ENCODE data around the gene ZBTB49.

ZBTB49 gene

DNA sequence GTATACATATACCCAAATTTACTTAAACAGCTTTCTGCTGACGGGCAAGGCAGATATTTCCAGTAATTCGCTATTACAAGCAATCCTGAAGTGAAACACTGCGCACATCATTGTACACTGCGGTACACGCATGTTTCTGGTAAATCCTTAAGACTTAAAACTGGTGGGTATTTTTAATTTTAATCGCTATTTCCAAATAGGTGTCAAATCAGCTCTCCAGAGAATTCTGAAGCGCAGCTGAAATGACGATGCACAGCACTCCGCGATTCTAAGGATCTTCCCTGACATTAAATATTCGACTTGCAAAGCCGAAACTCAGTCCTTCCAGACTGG, 42.4 kb upstream of the ZBTB49 start:
- H3K27ac ChIP-seq (ENCODE audit: extremely low read depth, low read depth, low read length) = peak overlapping the region; percentile 71; the same call in 1 of the 2 replicates

DNA sequence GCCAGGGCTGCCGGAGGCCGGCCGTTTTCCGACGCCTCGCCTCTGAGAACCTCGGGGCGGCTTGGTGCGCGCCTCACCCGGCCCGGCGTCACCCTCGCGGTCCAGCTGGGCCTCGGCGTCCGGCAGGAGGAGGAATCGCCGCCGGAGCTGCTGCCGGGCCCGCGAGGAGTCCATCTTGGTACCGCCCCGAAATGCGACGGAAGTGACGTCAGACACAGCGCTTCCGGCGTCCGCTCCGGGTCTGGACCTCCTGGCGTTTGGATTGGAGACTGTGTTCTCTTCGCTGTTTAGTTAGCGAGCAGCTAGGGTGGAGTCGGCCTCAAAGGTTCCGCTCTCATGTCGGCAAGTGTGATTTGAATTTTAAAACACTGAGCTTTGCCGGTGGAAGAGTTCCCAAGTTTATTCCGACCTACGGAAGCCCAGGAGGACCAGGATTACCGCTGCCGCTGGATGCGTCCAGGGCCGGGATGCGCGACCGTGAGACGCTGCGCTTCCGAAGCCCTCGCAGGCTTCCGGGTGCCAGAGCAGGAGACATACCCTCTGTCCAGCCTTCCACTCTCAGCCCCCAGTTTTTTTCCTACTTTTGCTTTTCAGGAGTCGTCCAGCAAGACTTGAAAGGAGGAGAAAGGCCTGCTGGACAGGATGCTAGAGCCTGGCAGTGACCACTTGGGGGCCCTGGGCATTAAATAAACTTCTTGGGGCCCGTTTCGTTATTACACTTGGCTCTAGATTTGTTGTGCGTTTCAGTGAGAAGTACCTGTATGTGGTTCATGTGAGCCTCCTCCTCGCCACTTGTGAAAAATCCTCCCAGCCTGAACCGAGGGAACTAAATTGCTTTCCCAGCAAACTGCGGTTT, 41.8 kb upstream of the ZBTB49 start, which contains the start of gene TMEM128:
Gene TMEM128, minus strand, starts transcription at position 195 of the 856 bp plus-strand sequence. Its CDS starts 21 bp downstream, at position 174.
- Histone ChIP-seq H3K36me3 (ENCODE audit: control insufficient read depth in 2 of 2, insufficient read depth in 1 of 2, low read length in 2 of 2) (peaks cover 10 to 29% of the 10 kb centered on the region in 2 experiments), H3K9me3 (ENCODE audit: control insufficient read depth, insufficient read depth, low read depth, low read length) (no peaks in the 10 kb centered on the region), H3K27ac (ENCODE audit: extremely low read depth, low read depth, low read length) (peak within 1 kb of the TSS; percentile 71), H3K4me1 (ENCODE audit: control insufficient read depth, insufficient read depth, low read length) (no peaks in the 10 kb centered on the region), H3K4me3 (ENCODE audit: low read depth, low read length) (peak within 1 kb of the TSS; percentile 79)
- ChIA-PET POLR2A (interaction anchor here (0.8 to 1.2 kb wide), 2 partner anchors 41 to 196 kb away, joined by 3 to 4 read pairs; partner anchors contain the start of gene LYAR), CTCF (interaction anchor here (0.6 to 1.0 kb wide), 4 partner anchors 11 to 249 kb away, joined by 3 read pairs; no protein-coding TSS in a partner anchor)
- TF ChIP-seq ZNF354C (tag by site-specific recombination; IDR thresholded peaks at IDR 0.05; ENCODE audit: borderline replicate concordance, low read depth) = no peak
- TF ChIP-seq, protein P1, sequence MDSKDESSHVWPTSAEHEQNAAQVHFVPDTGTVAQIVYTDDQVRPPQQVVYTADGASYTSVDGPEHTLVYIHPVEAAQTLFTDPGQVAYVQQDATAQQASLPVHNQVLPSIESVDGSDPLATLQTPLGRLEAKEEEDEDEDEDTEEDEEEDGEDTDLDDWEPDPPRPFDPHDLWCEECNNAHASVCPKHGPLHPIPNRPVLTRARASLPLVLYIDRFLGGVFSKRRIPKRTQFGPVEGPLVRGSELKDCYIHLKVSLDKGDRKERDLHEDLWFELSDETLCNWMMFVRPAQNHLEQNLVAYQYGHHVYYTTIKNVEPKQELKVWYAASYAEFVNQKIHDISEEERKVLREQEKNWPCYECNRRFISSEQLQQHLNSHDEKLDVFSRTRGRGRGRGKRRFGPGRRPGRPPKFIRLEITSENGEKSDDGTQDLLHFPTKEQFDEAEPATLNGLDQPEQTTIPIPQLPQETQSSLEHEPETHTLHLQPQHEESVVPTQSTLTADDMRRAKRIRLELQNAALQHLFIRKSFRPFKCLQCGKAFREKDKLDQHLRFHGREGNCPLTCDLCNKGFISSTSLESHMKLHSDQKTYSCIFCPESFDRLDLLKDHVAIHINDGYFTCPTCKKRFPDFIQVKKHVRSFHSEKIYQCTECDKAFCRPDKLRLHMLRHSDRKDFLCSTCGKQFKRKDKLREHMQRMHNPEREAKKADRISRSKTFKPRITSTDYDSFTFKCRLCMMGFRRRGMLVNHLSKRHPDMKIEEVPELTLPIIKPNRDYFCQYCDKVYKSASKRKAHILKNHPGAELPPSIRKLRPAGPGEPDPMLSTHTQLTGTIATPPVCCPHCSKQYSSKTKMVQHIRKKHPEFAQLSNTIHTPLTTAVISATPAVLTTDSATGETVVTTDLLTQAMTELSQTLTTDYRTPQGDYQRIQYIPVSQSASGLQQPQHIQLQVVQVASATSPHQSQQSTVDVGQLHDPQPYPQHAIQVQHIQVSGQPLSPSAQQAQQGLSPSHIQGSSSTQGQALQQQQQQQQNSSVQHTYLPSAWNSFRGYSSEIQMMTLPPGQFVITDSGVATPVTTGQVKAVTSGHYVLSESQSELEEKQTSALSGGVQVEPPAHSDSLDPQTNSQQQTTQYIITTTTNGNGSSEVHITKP (tag by site-specific recombination; IDR thresholded peaks at IDR 0.05) = peak; percentile 62; the same call in 1 of the 2 replicates
- peak; percentile 61 for TF ChIP-seq IKZF3 (tag by site-specific recombination; IDR thresholded peaks at IDR 0.05)
- no peak for TF ChIP-seq ZNF624 (tag by site-specific recombination; IDR thresholded peaks at IDR 0.05)
- TF ChIP-seq, protein P2, sequence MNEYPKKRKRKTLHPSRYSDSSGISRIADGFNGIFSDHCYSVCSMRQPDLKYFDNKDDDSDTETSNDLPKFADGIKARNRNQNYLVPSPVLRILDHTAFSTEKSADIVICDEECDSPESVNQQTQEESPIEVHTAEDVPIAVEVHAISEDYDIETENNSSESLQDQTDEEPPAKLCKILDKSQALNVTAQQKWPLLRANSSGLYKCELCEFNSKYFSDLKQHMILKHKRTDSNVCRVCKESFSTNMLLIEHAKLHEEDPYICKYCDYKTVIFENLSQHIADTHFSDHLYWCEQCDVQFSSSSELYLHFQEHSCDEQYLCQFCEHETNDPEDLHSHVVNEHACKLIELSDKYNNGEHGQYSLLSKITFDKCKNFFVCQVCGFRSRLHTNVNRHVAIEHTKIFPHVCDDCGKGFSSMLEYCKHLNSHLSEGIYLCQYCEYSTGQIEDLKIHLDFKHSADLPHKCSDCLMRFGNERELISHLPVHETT (tag by site-specific recombination; IDR thresholded peaks at IDR 0.05) = no peak

More for the DNA sequence above, 42.4 kb upstream of the ZBTB49 start:
- Histone ChIP-seq H3K36me3 (ENCODE audit: control insufficient read depth in 2 of 2, insufficient read depth in 1 of 2, low read length in 2 of 2) (peaks cover 10 to 31% of the 10 kb centered on the region in 2 experiments), H3K4me1 (ENCODE audit: control insufficient read depth, insufficient read depth, low read length) (no peaks in the 10 kb centered on the region), H3K4me3 (ENCODE audit: low read depth, low read length) (peak overlapping the region; percentile 79), H3K9me3 (ENCODE audit: control insufficient read depth, insufficient read depth, low read depth, low read length) (no peaks in the 10 kb centered on the region)
- ChIA-PET POLR2A (interaction anchor here (1.2 kb wide), 1 partner anchor 42 kb away, joined by 3 read pairs; the partner anchor contains the start of gene LYAR), CTCF (interaction anchor here (0.7 to 1.0 kb wide), 2 partner anchors 12 to 32 kb away, joined by 3 read pairs; no protein-coding TSS in a partner anchor)
- TF ChIP-seq, protein P3, sequence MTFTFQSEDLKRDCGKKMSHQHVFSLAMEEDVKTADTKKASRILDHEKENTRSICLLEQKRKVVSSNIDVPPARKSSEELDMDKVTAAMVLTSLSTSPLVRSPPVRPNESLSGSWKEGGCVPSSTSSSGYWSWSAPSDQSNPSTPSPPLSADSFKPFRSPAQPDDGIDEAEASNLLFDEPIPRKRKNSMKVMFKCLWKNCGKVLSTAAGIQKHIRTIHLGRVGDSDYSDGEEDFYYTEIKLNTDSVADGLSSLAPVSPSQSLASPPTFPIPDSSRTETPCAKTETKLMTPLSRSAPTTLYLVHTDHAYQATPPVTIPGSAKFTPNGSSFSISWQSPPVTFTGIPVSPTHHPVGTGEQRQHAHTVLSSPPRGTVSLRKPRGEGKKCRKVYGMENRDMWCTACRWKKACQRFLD (tag by site-specific recombination; IDR thresholded peaks at IDR 0.05) = no peak
- TF ChIP-seq ZNF544 (tag by site-specific recombination; IDR thresholded peaks at IDR 0.05) = no peak
- TF ChIP-seq REPIN1 (tag by site-specific recombination; IDR thresholded peaks at IDR 0.05; ENCODE audit: low read depth) = no peak
- TF ChIP-seq, protein P4, sequence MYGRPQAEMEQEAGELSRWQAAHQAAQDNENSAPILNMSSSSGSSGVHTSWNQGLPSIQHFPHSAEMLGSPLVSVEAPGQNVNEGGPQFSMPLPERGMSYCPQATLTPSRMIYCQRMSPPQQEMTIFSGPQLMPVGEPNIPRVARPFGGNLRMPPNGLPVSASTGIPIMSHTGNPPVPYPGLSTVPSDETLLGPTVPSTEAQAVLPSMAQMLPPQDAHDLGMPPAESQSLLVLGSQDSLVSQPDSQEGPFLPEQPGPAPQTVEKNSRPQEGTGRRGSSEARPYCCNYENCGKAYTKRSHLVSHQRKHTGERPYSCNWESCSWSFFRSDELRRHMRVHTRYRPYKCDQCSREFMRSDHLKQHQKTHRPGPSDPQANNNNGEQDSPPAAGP (tag by site-specific recombination; IDR thresholded peaks at IDR 0.05) = no peak
- TF ChIP-seq, protein P5, sequence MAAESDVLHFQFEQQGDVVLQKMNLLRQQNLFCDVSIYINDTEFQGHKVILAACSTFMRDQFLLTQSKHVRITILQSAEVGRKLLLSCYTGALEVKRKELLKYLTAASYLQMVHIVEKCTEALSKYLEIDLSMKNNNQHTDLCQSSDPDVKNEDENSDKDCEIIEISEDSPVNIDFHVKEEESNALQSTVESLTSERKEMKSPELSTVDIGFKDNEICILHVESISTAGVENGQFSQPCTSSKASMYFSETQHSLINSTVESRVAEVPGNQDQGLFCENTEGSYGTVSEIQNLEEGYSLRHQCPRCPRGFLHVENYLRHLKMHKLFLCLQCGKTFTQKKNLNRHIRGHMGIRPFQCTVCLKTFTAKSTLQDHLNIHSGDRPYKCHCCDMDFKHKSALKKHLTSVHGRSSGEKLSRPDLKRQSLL (tag by site-specific recombination; IDR thresholded peaks at IDR 0.05) = no peak
- TF ChIP-seq GLI2 (tag by site-specific recombination; IDR thresholded peaks at IDR 0.05; ENCODE audit: borderline replicate concordance, low read depth) = no peak
- TF ChIP-seq ZNF311 (tag by site-specific recombination; IDR thresholded peaks at IDR 0.05; ENCODE audit: borderline replicate concordance) = no peak
- no peak for TF ChIP-seq SCRT2 (tag by site-specific recombination; IDR thresholded peaks at IDR 0.05)
- no peak for TF ChIP-seq ZNF416 (tag by site-specific recombination; IDR thresholded peaks at IDR 0.05)
- TF ChIP-seq, protein P6, sequence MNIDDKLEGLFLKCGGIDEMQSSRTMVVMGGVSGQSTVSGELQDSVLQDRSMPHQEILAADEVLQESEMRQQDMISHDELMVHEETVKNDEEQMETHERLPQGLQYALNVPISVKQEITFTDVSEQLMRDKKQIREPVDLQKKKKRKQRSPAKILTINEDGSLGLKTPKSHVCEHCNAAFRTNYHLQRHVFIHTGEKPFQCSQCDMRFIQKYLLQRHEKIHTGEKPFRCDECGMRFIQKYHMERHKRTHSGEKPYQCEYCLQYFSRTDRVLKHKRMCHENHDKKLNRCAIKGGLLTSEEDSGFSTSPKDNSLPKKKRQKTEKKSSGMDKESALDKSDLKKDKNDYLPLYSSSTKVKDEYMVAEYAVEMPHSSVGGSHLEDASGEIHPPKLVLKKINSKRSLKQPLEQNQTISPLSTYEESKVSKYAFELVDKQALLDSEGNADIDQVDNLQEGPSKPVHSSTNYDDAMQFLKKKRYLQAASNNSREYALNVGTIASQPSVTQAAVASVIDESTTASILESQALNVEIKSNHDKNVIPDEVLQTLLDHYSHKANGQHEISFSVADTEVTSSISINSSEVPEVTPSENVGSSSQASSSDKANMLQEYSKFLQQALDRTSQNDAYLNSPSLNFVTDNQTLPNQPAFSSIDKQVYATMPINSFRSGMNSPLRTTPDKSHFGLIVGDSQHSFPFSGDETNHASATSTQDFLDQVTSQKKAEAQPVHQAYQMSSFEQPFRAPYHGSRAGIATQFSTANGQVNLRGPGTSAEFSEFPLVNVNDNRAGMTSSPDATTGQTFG (tag by site-specific recombination; IDR thresholded peaks at IDR 0.05; ENCODE audit: borderline replicate concordance) = no peak
- no peak for TF ChIP-seq ZNF169 (tag by site-specific recombination; IDR thresholded peaks at IDR 0.05)
- TF ChIP-seq GLIS1 (tag by site-specific recombination; IDR thresholded peaks at IDR 0.05) = no peak
- no peak for TF ChIP-seq ZNF37A (tag by site-specific recombination; IDR thresholded peaks at IDR 0.05)
- no peak for TF ChIP-seq KLF7 (tag by site-specific recombination; IDR thresholded peaks at IDR 0.05; ENCODE audit: borderline replicate concordance)
- no peak for TF ChIP-seq ZNF664 (tag by site-specific recombination; IDR thresholded peaks at IDR 0.05)
- TF ChIP-seq, protein P7, sequence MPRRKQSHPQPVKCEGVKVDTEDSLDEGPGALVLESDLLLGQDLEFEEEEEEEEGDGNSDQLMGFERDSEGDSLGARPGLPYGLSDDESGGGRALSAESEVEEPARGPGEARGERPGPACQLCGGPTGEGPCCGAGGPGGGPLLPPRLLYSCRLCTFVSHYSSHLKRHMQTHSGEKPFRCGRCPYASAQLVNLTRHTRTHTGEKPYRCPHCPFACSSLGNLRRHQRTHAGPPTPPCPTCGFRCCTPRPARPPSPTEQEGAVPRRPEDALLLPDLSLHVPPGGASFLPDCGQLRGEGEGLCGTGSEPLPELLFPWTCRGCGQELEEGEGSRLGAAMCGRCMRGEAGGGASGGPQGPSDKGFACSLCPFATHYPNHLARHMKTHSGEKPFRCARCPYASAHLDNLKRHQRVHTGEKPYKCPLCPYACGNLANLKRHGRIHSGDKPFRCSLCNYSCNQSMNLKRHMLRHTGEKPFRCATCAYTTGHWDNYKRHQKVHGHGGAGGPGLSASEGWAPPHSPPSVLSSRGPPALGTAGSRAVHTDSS (tag by site-specific recombination; IDR thresholded peaks at IDR 0.05) = no peak
- no peak for TF ChIP-seq ZNF792 (tag by site-specific recombination; IDR thresholded peaks at IDR 0.05)
